Activated gamma-delta T cell treated with Interleukin-2 at 50 U/mL for 16 hours (primary cell): ENCODE data around the gene GAA.

Experiments used
- DNase-seq: peaks from one replicate; pipeline ENCODE4 v3.0.0-alpha.2; 2020

Gene GAA

GRCh38 chr17:80118601-80119270 is 17.4 kb downstream of the GAA start:
- DNase-seq, result no peak

- no peak for DNase-seq
Measured at GRCh38 chr17:80119271-80119791, 17.9 kb downstream of the GAA start.

- DNase-seq, result no peak
Measured at GRCh38 chr17:80119839-80120238, 18.5 kb downstream of the GAA start.

- no peak for DNase-seq
Measured at GRCh38 chr17:80122026-80122575, 20.7 kb downstream of the GAA start.

GRCh38 chr17:80122926-80123505 is 21.6 kb downstream of the GAA start:
- no peak for DNase-seq

GRCh38 chr17:80123791-80124190 is 22.4 kb downstream of the GAA start:
- DNase-seq, result no peak

- no peak for DNase-seq
Measured at GRCh38 chr17:80124351-80124981, 23.1 kb downstream of the GAA start.

DNA sequence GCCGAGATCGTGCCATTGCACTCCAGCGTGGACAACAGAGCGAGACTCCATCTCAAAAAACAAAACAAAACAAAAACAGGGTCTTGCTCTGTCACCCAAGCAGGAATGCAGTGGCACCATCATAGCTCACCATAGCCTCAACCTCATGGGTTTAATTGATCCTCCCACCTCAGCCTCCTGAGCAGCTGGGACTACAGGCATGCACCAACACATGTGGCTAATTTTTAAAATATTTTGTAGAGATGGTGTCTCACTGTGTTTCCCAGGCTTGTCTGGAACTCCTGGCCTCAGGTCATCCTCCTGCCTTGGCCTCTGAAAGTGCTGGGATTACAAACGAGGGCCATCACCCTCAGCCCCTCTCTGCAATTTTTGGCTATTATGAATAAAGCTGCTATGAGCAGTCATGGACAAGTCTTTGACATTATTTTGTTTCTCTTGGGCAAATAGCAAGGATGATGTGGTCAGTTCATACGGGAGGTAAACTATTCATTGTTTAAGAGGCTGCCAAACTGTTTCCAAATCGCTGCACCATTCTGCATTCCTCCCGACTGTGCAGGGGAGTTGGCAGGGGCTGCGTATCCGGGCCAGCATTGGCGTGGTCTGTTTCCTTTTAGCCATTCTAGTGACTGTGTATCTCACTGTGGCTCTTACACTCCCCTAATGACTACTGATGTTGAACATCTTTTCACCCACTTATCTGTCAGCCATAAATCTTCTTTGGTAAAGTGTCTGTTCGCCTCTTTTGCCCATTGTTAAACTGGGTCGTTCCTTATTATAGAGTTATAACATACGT is 24.5 kb downstream of the GAA start:
- no peak for DNase-seq

- no peak for DNase-seq
Measured at GRCh38 chr17:80126449-80126715, 25.0 kb downstream of the GAA start.

DNA sequence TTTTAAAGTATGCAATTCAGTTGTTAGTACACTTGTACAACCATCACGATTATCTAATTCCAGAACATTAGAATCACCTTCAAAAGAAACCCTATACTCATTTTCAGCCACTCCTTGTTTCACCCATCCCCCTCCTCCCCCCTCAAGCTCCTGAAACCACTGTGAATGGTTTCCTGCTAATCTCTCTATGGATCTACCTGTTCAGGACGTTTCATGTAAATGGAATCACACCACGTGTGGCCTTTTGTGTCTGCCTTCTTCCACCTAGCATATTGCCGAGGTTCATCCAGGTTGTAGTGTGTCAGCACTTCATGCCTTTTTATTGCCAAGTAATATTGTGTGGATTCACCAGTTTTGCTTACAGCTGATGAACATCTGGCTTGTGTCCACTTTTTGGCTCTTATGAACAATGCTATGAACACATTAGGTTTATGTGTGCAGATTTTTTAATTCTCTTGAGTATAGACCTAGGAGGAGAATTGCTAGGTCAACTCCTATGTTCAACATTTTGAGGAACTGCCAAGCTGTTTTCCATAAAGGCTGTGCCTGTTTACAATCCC is 27.7 kb downstream of the GAA start:
- no peak for DNase-seq

DNA sequence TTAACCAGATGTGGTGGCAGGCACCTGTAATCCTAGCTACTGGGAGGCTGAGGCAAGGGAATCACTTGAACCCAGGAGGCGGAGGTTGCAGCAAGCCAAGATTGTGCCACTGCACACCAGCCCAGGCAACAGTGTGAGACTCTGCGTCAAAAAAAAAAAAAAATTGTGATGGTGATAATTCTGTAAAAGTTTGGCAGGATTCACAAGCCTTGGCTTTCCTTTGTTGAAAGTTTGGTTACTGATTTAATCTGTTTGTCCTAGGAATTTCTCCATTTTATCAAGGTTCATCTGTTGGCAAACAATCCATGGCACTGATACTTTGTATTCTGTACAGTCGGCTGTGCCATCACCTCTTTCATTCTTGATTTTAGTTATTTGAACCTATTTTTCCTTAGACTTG is 29.6 kb downstream of the GAA start:
- no peak for DNase-seq

DNA sequence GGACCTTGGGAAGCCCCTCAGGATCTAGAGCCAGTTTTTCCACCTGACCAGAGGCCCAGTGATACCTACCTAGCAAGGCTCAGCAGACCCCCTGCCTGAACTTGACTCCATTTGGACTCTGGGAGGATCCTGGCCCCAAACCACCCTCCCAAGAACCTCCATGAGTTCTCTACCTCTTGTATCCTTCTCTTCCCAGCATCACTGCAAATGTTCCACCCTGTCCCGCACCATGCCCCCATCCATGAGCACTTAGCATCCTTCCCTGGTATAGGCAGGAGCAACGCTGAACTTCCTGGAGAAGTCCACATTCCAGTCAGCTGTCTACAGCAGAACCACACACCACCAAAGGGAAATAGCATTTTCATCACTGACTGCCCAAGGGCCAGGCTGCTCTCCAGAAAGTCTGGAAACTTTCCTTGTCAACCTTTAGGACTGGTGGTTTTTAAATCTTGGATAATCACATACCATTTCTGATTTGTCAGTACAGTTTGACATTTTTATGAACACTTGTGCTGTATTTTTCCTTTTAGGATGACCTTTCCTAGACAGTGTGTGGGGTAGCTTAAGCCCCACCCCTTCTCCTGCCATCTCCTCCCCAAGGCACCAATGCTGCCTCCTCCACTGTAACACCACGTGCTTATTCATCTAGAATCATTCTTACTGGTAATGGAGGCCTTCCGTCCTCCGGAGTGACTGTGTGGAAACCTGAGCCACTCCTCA is 31.7 kb downstream of the GAA start:
- no peak for DNase-seq

DNA sequence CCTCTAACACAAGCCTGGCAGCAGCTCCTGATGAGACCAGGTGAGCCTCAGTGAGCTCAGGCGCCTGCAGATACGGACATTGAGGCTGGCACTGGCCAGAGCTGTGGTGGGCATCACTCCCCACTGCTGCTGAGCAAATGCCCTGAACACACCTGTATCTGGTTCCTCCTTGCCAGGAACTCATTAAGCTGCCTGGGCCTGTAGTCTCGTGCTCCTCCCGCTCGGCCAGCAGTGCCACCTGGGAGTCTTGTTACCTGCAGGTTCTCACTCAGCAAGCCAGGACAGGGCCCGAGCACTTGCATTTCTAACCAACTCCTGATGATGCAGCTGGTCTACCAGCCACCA is 32.2 kb downstream of the GAA start:
- DNase-seq, result no peak

DNA sequence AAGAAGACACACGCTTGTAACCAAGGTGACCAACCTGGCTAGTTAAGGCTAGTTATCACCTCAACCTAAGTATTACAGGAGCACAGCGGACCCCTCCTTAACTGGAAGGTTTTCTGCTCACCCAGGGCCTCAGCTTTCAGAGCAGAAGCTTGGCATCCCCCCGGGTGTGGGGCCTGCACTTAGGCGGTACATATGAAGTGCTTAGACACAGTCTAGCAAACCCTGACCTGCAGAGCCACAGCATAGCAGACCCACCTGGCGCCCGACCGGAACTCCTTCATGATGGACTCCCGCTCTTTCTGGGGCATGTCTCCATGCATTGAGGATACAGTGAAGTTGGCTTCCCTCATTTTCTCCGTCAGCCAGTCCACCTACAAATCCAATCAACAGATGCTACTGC is 35.8 kb downstream of the GAA start:
- no peak for DNase-seq

DNA sequence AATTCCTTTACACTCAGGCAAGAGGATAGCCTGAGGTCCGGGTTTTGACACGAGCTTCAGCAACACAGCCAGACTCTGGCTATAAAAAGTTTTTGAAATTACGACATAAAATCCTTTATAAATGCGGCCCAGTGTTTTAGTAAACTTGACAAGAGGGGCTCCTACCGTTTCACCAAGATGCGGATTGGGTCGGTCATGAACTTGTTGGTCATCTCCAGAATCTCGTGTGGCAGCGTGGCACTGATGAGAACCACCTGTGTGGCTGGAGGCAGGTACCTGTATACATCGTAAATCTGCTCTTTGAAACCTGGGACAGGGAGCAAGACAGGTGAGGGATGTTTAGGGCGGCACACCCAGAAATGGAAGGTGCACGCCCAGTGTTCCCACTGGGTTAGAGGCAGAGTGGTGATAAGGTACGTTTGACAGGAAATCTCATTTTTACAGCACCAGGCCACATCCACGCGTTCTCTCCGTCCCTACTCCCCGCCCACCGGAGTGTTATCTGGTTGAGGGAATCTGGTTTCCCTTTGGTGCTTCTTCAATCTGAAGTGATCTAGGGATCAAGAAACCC is 37.6 kb downstream of the GAA start:
- DNase-seq, result no peak

DNA sequence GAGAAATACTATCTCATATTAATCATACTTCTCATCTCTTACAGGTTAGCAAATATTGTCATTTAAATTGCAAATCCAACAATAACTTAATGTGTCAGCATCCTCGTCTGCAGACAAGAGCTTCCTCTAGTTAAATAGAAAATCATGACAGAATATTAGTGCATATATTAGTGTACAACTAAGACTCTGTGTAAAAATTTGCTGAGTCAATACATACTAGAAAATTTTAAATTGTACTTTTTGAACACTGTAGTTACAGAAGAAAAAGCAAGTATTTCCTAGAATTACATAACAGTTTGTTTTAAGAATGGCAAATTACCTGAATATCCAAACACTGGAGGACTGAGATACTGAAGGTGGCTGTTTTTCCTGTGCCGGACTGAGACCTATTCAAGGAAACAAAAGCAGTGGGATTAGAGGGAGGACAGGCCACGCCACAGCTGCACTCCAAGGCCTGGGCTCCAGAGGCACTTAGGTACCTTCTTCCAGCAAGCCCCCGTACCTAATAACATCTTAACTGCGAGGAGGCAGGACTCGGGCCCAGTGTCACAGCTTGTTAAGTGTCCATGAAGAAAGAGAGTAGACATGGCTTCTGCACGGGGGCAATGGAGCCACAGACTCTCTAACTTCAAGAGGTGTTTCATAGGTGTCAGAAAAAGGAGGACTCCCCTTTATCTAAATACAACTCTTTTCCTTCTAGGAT is 40.2 kb downstream of the GAA start:
- DNase-seq, result no peak

- DNase-seq, result no peak
Measured at GRCh38 chr17:80142929-80143328, 41.5 kb downstream of the GAA start.

DNA sequence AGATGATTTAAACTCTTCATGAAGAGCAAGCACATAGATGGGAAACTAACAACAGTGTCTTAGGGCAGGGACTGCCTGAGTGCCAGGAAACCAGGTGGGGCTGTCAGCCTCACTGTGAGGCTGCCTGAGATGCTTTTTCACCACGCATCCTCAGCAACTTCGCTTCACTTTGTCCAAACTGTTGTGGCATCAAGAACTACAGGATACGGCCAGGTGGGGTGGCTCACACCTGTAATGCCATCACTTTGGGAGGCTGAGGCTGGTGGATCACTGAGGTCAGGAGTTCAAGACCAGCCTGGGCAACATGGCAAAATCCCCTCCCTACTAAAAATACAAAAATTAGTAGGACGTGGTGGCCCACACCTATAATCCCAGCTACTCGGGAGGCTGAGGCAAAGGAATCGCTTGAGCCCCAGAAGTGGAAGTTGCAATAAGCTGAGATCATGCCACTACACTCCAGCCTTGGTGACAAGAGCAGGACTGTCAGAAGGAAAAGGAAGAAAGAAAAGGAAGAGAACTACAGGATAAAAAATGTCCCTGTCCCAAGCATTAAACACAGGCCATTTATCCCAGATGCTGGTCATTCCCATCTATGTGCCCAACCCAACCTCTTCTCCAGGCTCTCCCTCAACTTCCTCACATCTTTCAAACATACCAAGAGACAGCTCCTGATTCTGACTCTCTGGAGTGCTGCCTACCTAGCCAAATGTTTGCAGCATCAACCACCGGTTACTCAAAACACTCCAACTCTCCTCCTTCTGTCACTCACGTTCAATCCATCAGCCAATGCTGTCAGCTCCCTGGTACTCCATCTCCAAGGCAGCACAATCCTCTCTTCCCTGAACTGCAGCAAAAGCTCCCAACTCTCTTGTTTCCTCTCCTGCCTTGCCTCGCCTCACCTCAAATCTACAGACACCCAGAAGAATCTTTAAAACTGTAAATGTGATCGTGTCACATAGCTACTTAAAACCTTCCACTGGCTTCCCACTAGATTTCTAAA is 44.0 kb downstream of the GAA start:
- DNase-seq, result no peak

- DNase-seq, result no peak
Measured at GRCh38 chr17:80146121-80147034, 45.0 kb downstream of the GAA start.
